Pancreas (tissue), 10 donors: ENCODE results near the gene CLEC11A. TPM values are rescaled to one million over a fixed set of nuclear protein-coding genes. Genes with fewer than 3 reads are reported as not detected.

ENCODE experiments used
- ATAC-seq, 4 donors: fragments of 200-7000 bp; cut with Tn5 transposase; one replicate each; pipeline versions ENCODE4 v1.8.0 to v1.9.1; 2020; ENCODE audit warnings: mild to moderate bottlenecking in 4 of 4, moderate library complexity in 4 of 4
- DNase-seq, 6 donors: peaks; one replicate each; pipeline ENCODE4 v3.0.0-alpha.2; 2020
- FAIRE-seq: peaks from 2 replicates; lab custom pipeline; 2012; peaks lifted over from hg19 to GRCh38; lab: Jason Lieb, UNC
- H3K27ac ChIP-seq, 4 donors: fragments of 200-600 bp; sonication (generic); 1 replicate in 3 of 4; 2 replicates in 1 of 4; pipeline versions ENCODE4 v1.5.0 to v1.8.0; 2020
- H3K27me3 ChIP-seq, 4 donors: fragments of 200-600 bp; one replicate each; pipeline ENCODE4 v1.8.0; 2021
- H3K36me3 ChIP-seq, 3 donors: fragments of 200-600 bp; sonication (generic) in 1 of 3; one replicate each; pipeline versions ENCODE4 v1.5.0 to v1.8.0; 2020 to 2021
- H3K4me1 ChIP-seq, 3 donors: fragments of 200-600 bp; one replicate each; pipeline ENCODE4 v1.8.0; 2021
- H3K4me3 ChIP-seq, 4 donors: fragments of 200-600 bp; sonication (generic) in 2 of 4; one replicate each; pipeline versions ENCODE4 v1.5.0 to v1.8.0; 2020 to 2021
- H3K9me3 ChIP-seq, 4 donors: fragments of 200-600 bp; one replicate each; pipeline ENCODE4 v1.8.0; 2021
- WGBS, 2 donors: extraction: QIAGEN DNeasy Blood & Tissue Kit; methylation state at CpG; one replicate each; pipeline ENCODE4 v1.1.7; 2013; 5-methylcytosine and 5-hydroxymethylcytosine counted together
- intact Hi-C, 3 donors: fragments of 100-400 bp; cut with DNase I; formaldehyde crosslinking; loops; one replicate each; pipeline versions ENCODE4 v1.11.1 to v1.14.2; 2022
- polyA plus RNA-seq, 2 donors: library from polyadenylated mRNA; stranded (reverse); fragments of 200-250 nt; gene quantifications; one replicate each; pipeline ENCODE4 v1.2.3, GENCODE V29; 2013
- total RNA-seq, 6 donors: library from RNA; stranded (reverse); fragmentation: NEBNext Ultra II Directional in 4 of 6; extraction: Animal tissue kit (Norgen Biotek cat#: 25700) in 4 of 6; gene quantifications; one replicate each; pipeline versions ENCODE4 v1.2.1 to v1.2.4, GENCODE V29; 2021 to 2023
- TF ChIP-seq, protein P1 (sequence below), 4 donors: fragments of 200-600 bp; sonication (generic) in 3 of 4; IDR thresholded peaks; one replicate each; pipeline versions ENCODE4 v1.5.0 to v1.8.0; 2021; ENCODE audit warnings: antibody characterized with exemption in 4 of 4
- donor health status: healthy with polysubstance abuse.
- donor health status: DM: no; HTN: no; CAD: no; lungs with moderate emphysema.
- donor health status: DM: no; HTN: no; CAD: no.
- donor health status: control.
- donor health status: control.
- donor health status: Bipolar disorder and iron deficiency.
- donor health status: DM: yes; HTN: yes; CAD: no.
- donor health status: DM: no; HTN: no; CAD: no.
- donor health status: DM: no; HTN: no; CAD: no.
- donor health status: DM: yes; HTN: yes; CAD: no.

The CLEC11A gene
- total and polyA plus RNA-seq, 8 donors, result 1.3 to 14.6 (median 4.1) TPM

DNA sequence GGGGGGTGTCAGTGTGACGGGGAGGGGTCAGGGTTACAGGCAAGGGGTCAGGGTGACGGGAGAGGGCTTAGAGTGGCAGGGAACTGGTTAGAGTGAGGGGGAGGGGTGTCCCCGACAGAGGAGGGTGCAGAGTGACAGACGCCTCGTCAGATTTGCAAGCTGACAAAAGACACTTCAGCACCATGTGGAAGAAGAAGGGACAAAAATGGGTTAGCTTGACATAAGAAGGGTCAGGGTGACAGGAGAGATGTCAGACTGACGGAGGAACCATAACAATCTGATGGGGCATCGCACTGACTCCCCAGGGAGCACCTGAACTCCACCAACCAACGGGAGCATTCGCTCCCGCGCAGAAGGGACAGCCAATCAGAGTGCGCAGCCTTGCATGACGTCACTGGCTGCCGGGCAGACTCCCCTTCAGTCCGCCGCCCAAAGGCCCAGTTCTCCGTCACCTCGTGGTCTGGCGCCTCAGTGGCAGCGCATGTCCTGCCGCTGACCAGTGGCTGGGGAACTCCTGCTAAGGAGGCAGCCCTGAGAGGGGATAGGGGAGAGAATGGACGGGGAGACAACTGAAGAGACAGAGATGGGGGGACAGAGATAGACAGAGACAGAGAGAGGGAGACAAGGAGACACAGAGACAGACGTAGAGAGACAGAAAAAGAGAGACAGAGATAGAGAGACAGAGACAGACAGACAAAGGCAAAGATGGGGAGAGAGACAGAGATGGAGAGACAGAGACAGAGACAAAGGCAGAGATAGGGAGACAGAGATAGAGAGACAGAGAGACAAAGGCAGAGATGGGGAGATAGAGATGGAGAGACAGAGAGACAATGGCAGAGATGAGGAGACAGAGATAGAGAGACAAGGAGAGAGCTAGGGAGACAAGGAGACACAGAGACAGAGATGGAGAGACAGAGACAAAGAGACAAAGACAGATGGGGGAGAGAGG is 43.7 kb upstream of the CLEC11A start:
- FAIRE-seq (no peak), DNase-seq (peak; percentile 61 to 86 (median 74)), ATAC-seq (peak; percentile 85 to 99 (median 96))
- WGBS, 2 donors, result 10 to 14% methylated on average over 21 to 23 of the region's 23 CpGs
- no peaks in the 10 kb centered on the region for H3K36me3 ChIP-seq
- H3K4me1 ChIP-seq, result no peaks in the 10 kb centered on the region
- no peak overlapping the region for H3K27ac ChIP-seq
- TF ChIP-seq, protein P1, sequence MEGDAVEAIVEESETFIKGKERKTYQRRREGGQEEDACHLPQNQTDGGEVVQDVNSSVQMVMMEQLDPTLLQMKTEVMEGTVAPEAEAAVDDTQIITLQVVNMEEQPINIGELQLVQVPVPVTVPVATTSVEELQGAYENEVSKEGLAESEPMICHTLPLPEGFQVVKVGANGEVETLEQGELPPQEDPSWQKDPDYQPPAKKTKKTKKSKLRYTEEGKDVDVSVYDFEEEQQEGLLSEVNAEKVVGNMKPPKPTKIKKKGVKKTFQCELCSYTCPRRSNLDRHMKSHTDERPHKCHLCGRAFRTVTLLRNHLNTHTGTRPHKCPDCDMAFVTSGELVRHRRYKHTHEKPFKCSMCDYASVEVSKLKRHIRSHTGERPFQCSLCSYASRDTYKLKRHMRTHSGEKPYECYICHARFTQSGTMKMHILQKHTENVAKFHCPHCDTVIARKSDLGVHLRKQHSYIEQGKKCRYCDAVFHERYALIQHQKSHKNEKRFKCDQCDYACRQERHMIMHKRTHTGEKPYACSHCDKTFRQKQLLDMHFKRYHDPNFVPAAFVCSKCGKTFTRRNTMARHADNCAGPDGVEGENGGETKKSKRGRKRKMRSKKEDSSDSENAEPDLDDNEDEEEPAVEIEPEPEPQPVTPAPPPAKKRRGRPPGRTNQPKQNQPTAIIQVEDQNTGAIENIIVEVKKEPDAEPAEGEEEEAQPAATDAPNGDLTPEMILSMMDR (IDR thresholded peaks at IDR 0.05), result no peak
- no peak overlapping the region for H3K4me3 ChIP-seq
- intact Hi-C loops, result no loop called here
- H3K27me3 ChIP-seq, result peaks cover 0 to 10% (median 0%) of the 10 kb centered on the region in 4 donors
- no peaks in the 10 kb centered on the region for H3K9me3 ChIP-seq

DNA sequence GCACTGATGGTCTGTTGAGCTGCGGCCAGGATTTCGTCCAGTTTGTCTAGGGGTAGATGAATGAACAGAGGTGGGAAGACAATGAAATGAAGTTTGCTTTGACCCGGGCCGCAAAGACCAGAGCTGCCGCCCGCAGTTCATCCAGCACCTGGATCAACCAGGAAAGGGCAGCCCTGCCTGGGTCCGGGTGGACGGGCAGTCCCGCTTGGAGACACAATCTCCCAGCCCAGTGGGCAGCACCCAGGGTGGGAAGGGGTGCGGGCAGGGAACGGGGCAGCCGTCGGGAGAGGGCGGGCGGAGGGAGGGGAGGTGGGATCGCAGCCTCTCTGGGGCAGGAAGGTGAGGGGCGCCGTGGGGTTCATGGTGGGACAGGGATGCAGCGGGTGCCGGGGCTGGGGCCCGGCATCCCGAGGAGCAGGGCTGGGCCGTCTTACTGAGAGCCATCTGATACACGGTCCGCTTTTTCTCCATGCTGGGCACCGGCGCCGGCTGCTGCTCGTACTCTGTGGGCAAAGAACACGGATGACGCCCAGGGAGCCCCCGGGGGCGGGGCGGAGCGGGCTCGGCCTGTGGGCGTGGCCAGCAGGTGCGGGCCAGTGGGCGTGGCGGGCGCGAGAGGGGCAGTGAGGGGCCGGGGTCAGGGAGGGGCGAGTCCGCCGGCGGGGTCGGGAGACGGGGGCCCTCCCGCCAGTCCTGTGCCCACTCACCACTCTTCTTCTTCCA is 36.7 kb upstream of the CLEC11A start:
- intact Hi-C loops, result no loop called here
- Histone ChIP-seq H3K27me3 (peaks cover 0 to 19% (median 0%) of the 10 kb centered on the region in 4 donors), H3K36me3 (no peaks in the 10 kb centered on the region), H3K4me3 (no peak overlapping the region), H3K9me3 (no peaks in the 10 kb centered on the region), H3K27ac (no peak overlapping the region), H3K4me1 (no peaks in the 10 kb centered on the region)
- no peak for FAIRE-seq
- ATAC-seq, result no peak
- WGBS, 2 donors, result 10 to 12% methylated on average over 30 to 49 of the region's 50 CpGs
- TF ChIP-seq, protein P1 (IDR thresholded peaks at IDR 0.05), result no peak
- no peak for DNase-seq

DNA sequence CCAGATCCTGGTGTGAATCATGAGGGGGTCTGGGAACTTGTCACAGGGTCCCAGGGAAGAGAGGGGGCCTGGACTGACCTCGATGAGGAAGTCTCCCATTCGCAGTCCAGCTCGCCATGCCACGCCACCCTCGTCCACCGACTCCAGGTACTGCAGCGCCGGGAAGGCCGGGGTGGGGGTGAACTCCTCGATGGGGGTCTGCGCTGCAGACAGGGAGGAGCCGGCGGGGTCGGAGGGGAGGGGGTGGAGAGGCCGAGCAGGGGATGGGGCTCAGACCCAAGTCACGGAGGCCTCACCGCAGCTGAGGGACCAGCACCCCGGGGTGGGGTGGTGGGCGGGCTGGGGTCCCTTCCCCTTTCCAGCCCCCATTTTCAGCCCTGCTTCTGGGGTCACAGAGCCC is 34.4 kb upstream of the CLEC11A start:
- TF ChIP-seq, protein P1 (IDR thresholded peaks at IDR 0.05), result no peak
- WGBS, 2 donors, result 48% methylated on average over 15 to 19 of the region's 19 CpGs
- intact Hi-C loops, result no loop called here
- ATAC-seq (no peak), FAIRE-seq (no peak), DNase-seq (no peak)
- no peaks in the 10 kb centered on the region for H3K36me3 ChIP-seq
- no peak overlapping the region for H3K27ac ChIP-seq
- no peaks in the 10 kb centered on the region for H3K9me3 ChIP-seq
- H3K4me1 ChIP-seq, result no peaks in the 10 kb centered on the region
- peaks cover 0 to 19% (median 1%) of the 10 kb centered on the region in 4 donors for H3K27me3 ChIP-seq
- H3K4me3 ChIP-seq, result no peak overlapping the region

DNA sequence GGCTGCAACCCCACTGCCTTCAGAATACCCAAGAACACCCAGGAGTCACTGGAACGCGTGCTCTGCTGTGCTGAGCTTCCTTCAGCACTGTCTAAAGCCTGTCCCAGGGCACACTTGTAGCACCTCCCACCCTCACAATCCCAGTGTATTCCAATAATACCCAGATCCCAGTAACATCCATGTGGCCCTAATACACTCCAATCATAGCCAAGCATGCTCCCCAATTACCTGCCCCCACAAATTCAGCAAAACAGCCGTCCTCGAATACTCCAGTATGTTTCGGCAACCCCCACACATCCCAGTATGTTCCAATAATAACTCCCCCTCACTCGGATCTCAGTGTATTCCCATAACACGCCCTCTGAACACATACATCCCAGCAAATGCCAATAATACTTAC is 32.7 kb upstream of the CLEC11A start:
- WGBS, 2 donors, result 49 to 63% methylated on average over 7 of the region's 7 CpGs
- Histone ChIP-seq H3K27me3 (peaks cover 0 to 10% (median 1%) of the 10 kb centered on the region in 4 donors), H3K36me3 (no peaks in the 10 kb centered on the region), H3K9me3 (no peaks in the 10 kb centered on the region), H3K4me3 (no peak overlapping the region), H3K27ac (no peak overlapping the region), H3K4me1 (no peaks in the 10 kb centered on the region)
- no peak for DNase-seq
- ATAC-seq, result no peak
- FAIRE-seq, result no peak
- TF ChIP-seq, protein P1 (IDR thresholded peaks at IDR 0.05), result no peak
- intact Hi-C loops, result no loop called here
